Measurements from ENCODE around the gene KCTD6. TPM values are rescaled to one million over a fixed set of nuclear protein-coding genes. Genes with fewer than 3 reads are reported as not detected.

KCTD6 gene
- total and polyA plus RNA-seq, 8 donors = 5.4 to 16.7 (median 11.3) TPM; not detected in 2

- Histone ChIP-seq H3K4me3 (peak overlapping the region; percentile 18 to 39 (median 30)), H3K27me3 (no peaks in the 10 kb centered on the region), H3K36me3 (peaks cover 0 to 28% (median 14%) of the 10 kb centered on the region in 4 donors), H3K9me3 (no peaks in the 10 kb centered on the region), H3K27ac (peak overlapping the region in 4 of 5 donors; percentile 64 to 79 (median 74)), H3K4me1 (peaks cover 31 to 45% (median 42%) of the 10 kb centered on the region in 4 donors)
- peak; percentile 61 to 71 for DNase-seq
- no peak for TF ChIP-seq POLR2A (IDR thresholded peaks at IDR 0.05)
- no peak for TF ChIP-seq EP300 (IDR thresholded peaks at IDR 0.05)
- TF ChIP-seq POLR2AphosphoS5 (IDR thresholded peaks at IDR 0.05) = peak in 2 of 3 donors; percentile 57 to 60
- TF ChIP-seq CTCF (IDR thresholded peaks at IDR 0.05) = no peak
- WGBS, 5 donors = 0 to 30% (median 11%) methylated on average over 2 of the region's 2 CpGs
- intact Hi-C loops (cut with DNase I; ENCODE audit: low total_unique reads) = no loop called here
Measured at GRCh38 chr3:58535531-58536500, 43.9 kb downstream of the KCTD6 start.

- peak within 1 kb of the TSS; percentile 18 to 39 (median 30) for H3K4me3 ChIP-seq
- H3K27ac ChIP-seq = peak within 1 kb of the TSS in 4 of 5 donors; percentile 64 to 79 (median 74)
- H3K9me3 ChIP-seq = no peaks in the 10 kb centered on the region
- peaks cover 0 to 19% (median 9%) of the 10 kb centered on the region in 4 donors for H3K36me3 ChIP-seq
- 40 to 47% (median 43%) methylated on average over 10 to 13 of the region's 13 CpGs for WGBS, 5 donors
- intact Hi-C loops (cut with DNase I; ENCODE audit: low total_unique reads) = no loop called here
- no peak for TF ChIP-seq CTCF (IDR thresholded peaks at IDR 0.05)
- TF ChIP-seq POLR2AphosphoS5 (IDR thresholded peaks at IDR 0.05) = no peak
- no peak for TF ChIP-seq POLR2A (IDR thresholded peaks at IDR 0.05)
- TF ChIP-seq EP300 (IDR thresholded peaks at IDR 0.05) = no peak
- peaks cover 31 to 45% (median 42%) of the 10 kb centered on the region in 4 donors for H3K4me1 ChIP-seq
- DNase-seq = peak; percentile 48 to 88
- H3K27me3 ChIP-seq = no peaks in the 10 kb centered on the region
Measured at GRCh38 chr3:58536501-58537411, 44.9 kb downstream of the KCTD6 start, which contains the start of gene ACOX2. ACOX2 (minus strand) TSS chr3:58537190; CDS start chr3:58535106, 2,084 bp downstream.

- 39 to 61% (median 47%) methylated on average over 4 of the region's 4 CpGs for WGBS, 5 donors
- H3K9me3 ChIP-seq = no peaks in the 10 kb centered on the region
- H3K27ac ChIP-seq = peak overlapping the region in 4 of 5 donors; percentile 64 to 79 (median 74)
- DNase-seq = peak; percentile 40 to 47
- TF ChIP-seq CTCF (IDR thresholded peaks at IDR 0.05) (no peak), POLR2AphosphoS5 (IDR thresholded peaks at IDR 0.05) (peak in 1 of 3 donors; percentile 5)
- H3K4me3 ChIP-seq = peak overlapping the region in 1 of 4 donors; percentile 39
- intact Hi-C loops (cut with DNase I; ENCODE audit: low total_unique reads) = no loop called here
- H3K27me3 ChIP-seq = no peaks in the 10 kb centered on the region
- peaks cover 0 to 18% (median 8%) of the 10 kb centered on the region in 4 donors for H3K36me3 ChIP-seq
- peaks cover 31 to 41% (median 39%) of the 10 kb centered on the region in 4 donors for H3K4me1 ChIP-seq
Measured at GRCh38 chr3:58537412-58538301, 45.8 kb downstream of the KCTD6 start.
